Measurements from ENCODE around the gene RGS6.
A peak's percentile ranks its signal among the peaks of the same experiment; 100 is the strongest.

Gene RGS6

GRCh38 chr14:72499746-72500145, 567.5 kb downstream of the RGS6 start:
- no peak for DNase-seq (ENCODE audit: low spot score)

DNA sequence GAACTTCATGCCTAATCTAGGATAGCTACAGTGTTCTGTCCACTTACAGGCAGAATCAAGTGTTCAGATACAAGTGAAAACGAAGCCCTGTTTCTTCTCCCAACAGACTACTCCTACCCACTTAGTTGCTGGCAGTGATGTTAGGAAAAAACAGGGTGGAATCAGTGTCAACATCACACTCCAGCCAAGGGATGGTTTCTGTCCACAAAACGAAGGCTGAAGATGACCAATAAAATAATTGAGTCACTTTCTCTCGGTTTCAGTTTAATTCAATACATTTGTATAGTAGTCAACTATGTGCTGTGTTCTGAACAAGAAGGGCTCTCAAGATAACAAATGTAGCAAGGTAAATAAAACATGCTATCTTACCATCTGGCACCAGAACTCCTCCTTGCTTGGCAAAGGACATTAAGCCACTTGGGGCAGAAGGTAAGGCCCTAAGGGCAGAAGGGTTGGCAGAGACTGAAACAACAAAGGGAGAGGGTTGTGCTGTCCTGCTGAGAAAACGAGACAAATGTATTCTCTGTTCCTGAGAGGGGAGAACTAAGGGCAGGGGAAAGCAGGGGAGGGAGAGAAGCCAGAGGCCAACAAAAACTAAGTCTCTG, 568.1 kb downstream of the RGS6 start:
- DNase-seq (ENCODE audit: low spot score) = no peak

- DNase-seq (ENCODE audit: low spot score) = no peak
Measured at GRCh38 chr14:72501439-72501838, 569.2 kb downstream of the RGS6 start.

DNA sequence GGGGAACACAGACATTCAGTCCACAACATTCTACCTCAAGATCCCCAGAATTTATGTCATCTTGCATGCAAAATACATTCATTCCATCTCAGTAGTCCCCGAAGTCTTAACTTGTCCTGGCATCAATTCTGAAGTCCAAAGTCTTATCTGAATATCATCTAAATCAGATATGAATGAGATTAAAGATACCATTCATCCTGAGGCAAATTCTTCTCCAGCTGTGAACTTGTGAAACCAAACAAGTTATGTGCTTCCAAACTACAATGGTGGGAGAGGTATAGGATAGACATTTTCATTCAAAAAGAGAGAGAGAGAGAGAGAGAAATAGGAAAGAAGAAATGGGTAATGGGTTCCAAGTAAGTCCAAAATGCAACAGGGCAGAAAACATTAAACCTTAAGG, 571.0 kb downstream of the RGS6 start:
- no peak for DNase-seq (ENCODE audit: low spot score)

DNA sequence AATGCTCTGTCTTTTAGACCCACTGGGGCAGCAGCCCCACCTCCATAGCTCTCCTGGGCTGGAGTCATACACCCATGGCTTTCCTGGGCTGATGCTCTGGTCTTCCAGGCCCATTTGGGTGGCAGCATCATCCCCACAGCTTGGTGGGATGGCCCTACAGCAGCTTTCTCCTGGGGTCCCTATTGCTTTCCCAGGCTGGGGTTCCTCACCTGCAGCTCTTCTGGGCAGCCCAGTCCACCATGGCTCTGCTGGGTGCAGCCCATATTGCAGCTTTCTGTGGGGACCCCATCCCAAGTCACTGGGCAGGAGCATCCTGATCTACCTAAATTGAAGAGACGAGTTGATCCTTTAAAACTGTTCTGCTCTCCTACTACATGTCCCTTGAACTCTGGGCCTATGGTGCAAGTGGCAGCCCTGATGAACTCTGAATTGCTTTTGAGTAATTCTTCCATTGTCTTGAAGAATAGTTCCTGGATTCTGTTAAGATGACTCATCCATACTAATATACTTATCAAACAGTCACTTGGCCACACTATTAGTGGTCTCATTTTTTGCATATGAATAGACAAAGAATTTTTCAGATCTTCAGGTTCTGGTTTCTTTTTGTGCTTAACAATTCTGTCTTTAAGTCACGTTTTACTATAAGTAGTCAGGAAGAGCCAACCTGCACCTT, 571.6 kb downstream of the RGS6 start:
- no peak for DNase-seq (ENCODE audit: low spot score)

DNA sequence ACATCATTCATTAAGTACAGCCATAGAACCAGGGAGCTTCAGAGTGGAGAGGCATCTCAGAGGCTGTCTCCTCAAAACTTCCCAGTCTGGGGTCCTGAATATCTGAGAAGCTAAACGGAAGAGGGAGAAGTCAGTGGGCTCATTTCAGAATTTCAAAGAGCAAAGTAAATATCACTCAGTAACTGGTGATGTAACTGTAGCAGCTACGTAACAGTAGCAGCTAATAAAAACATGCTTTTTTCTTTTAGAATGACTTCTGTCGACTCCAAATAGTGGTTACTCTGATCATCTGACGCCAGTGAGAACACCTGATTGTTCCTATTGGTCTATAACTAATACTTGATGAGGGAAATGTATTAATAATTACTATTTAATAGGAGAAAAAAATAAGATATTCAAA, 578.3 kb downstream of the RGS6 start:
- no peak for DNase-seq (ENCODE audit: low spot score)

GRCh38 chr14:72512281-72512680, 580.1 kb downstream of the RGS6 start:
- DNase-seq (ENCODE audit: low spot score) = no peak

DNA sequence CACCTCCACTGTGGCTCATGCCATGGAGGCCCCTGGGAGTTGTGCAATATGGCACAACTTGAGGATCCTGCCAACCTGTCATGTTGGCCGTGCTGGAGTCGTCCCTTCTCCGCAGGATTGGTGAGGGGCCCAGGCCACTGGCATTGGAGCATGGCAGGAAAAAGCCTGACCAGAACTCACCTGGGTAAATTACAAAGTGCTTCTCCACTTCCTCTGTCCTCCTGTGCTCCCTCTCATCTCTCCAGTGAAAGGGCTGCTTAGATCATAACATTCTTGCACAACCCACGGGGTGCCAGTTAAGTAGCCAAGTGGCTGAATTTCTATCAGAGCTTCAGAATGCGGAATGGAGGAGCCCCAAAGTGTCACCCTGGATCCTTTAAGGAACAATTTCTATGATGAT, 580.7 kb downstream of the RGS6 start:
- no peak for DNase-seq (ENCODE audit: low spot score)

GRCh38 chr14:72513346-72513745, 581.1 kb downstream of the RGS6 start:
- DNase-seq (ENCODE audit: low spot score) = no peak

DNA sequence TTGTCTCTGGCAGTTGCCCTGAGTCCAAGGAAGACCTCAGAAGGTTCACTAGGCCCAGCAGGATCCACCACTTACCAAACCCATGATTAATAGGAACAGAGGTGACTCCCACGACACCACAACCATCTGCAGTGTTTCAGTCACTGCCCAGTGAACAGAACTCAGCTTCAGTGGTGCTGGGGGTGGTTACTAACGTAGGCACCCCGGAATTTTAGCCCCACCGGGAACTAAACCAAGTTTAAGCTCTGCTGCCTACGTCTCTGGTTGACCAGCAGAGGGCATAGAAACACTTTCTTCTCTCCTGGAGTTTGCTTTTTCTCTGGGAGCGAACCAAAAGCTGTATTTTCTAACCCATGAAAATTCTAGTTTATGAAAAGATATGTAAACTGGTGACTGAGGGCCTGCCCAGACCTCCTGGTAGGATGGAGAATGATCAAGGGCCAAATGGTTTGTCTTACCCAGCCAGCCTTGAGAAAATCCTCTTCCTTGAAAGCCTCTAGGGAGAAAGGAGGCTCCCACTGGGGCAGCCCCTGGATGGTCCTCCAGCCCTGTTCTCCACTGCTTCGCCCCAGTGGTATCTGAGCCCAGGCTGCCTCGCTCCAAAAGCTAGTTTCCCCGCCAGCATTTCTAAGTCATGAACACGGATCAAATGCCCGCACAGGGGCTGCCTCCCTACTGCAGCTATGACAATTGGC, 581.9 kb downstream of the RGS6 start:
- DNase-seq (ENCODE audit: low spot score) = no peak

DNA sequence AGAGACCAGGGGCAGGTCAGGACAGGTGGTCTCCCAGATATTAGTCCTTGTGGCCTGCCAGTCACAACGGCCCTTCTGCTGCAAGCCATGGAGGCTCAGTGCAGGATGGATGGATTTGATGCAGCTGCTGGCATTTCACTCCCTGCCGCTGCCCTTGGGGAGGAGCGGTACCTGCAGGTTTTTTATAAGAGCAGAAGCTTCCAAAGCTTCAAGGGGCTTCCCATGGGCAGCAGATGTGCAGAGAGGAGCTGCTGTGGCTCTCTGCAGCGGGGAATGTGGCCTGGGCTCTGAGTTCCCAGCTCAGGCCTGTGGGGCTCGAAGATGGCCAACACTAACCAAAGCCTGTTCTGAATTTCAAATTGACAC, 582.4 kb downstream of the RGS6 start:
- DNase-seq (ENCODE audit: low spot score) = no peak

GRCh38 chr14:72515779-72516770, 583.8 kb downstream of the RGS6 start:
- no peak for DNase-seq (ENCODE audit: low spot score)

DNA sequence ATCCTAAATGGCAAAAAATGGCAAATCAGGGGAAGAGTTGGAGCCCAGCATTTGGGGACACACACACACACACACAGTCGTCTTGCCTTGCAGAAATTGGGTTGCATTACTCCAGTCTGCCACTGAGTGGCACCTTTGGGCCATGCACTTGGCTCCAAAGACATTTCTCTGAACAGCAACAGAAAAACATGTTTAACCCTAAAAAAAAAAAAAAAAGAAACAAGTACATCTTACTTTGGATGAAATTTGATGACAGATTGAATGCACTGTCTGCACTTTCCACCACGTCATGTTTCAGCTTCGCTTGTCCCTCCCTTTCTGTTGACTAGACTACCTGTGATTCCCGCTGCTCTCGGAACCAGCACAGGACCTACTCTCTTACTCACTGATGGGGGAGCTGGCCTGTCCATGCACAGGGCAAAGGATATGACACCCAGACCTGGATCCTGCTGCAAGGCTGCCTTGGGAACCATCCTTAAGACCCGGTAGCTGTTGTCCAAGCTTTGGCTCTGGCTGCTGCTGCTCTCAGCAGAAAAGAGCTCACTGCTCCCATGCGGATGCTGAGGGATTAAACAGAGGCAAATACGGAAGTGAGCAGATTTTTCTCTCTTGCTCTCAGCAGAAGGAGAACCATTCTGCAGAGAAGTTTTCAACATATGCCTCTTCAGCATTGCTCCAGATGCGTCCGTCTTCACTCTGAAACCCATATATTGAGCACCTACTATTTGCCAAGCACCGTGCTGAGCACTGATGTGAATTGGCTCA, 584.9 kb downstream of the RGS6 start:
- peak; percentile 45 for DNase-seq (ENCODE audit: low spot score)

DNA sequence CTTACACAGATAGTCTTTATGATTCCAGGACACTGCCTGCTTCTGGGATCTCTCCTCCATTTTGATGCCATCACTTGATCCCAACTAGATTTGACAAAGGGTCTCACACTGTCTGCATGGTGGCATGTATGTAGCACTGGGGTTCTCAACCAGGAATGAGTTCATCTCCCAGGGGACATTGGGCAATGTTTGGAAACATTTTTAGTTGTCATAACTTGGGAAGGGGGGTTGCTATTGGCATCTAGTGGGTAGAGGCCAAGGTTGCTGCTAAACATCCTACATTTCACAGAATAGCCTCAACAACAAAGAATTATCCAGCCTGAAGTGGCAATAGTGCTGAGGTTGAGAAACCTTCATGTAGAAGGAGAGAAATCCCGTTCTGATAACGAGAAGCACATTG, 585.5 kb downstream of the RGS6 start:
- DNase-seq (ENCODE audit: low spot score) = no peak

GRCh38 chr14:72518809-72519377, 586.7 kb downstream of the RGS6 start:
- DNase-seq (ENCODE audit: low spot score) = no peak

DNA sequence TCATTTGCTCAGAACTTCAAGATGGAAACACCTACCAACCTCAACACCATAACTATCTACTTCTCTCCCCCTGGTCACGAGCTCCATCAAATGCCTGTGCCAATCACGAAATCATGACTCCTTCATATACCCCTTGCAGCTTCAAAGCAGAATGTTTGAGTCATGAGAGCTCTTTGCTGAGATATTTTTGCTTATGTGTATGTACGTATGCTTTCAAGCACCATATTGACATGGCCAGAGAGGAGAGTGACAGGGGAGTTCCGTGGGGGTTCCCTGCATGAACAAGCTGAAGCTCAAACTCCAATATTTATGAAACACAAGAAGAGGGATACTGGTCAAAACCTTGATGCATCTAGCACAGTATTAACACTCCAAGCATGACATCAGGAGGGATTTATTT, 587.3 kb downstream of the RGS6 start:
- no peak for DNase-seq (ENCODE audit: low spot score)

- DNase-seq (ENCODE audit: low spot score) = no peak
Measured at GRCh38 chr14:72521045-72521444, 588.8 kb downstream of the RGS6 start.

DNA sequence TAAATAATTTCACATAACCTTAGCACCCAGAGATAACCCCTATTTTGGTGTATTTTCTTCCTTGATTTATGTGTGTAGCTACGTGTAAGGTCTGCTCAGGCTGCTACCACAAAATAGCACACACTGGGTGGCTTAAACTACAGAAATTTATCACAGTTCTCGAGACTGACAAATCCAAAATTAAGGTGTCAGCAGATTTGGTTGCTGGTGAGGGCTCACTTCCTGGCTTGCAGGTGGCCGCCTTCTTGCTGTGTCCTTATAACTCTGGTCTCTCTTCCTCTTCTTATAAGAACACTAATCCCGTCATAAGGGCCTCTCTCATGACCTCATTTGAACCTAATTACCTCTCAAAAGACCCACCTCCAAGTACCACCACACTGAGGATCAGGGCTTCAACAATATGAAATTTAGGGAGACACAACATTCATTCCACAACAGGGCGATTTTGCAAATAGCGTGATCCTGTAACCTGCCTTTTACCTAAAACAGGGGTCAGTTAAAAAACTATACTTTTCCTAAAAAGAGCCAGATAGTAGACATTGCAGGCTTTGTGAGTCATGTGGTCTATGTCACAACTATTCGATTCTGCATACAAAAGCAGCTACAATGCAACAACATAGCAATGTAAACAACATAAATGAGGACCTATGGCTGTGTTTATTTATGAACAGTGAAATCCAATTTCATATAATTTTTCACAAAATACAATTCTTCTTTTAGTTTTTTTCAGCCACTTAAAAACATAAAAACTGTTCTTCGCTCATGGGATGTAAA, 589.9 kb downstream of the RGS6 start:
- no peak for DNase-seq (ENCODE audit: low spot score)

DNA sequence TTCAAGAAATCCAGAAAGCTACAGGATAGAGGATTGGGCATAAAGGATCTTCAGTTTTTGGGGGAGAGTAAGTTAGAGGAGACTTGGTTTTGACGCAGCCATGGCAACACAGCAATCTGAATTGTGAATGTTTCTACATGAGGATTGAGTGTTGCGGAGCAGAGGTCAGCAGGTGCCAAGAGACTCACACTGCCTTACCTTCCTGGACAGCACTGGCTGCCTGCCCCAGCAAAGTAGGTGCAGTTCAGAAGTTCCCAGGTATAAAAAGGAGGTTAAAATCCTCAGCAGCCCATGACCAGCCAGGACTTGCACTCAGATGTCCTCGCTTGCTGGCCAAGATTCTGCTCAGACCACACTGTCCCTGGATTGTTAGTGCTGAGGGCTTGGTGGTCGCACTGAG, 590.6 kb downstream of the RGS6 start:
- no peak for DNase-seq (ENCODE audit: low spot score)
